ENCODE measurements around the gene WDR38. TPM values are rescaled to one million over a fixed set of nuclear protein-coding genes. Genes with fewer than 3 reads are reported as not detected.
A peak's percentile ranks its signal among the peaks of the same experiment; 100 is the strongest.

WDR38 gene
- total and polyA plus RNA-seq, 2 of the 13 experiments (the other 11 are each of a cell fraction or from before 2014, with no cell fraction given), result not detected

GRCh38 chr9:124869986-124870560 lies 16.8 kb downstream of the WDR38 start:
- H3K36me3 ChIP-seq (replicated peaks in 1 of 2; ENCODE audit: control insufficient read depth in 1 of 2, insufficient read depth in 2 of 2, low read length in 2 of 2), result peaks cover 8 to 34% of the 10 kb centered on the region in 2 experiments
- intact Hi-C loops (cut with micrococcal nuclease; ENCODE audit: unreplicated experiment), result loop anchor here (2.0 to 10.0 kb wide), 2 partner anchors 71 to 275 kb away; partner anchors contain the start of genes GOLGA1 and SCAI
- DNase-seq (ENCODE audit: low spot score) (peak; percentile 49), ATAC-seq (peak; percentile 5; the same call in 1 of the 3 replicates), FAIRE-seq (no peak)
- H3K4me3 ChIP-seq (replicated peaks in 1 of 3; ENCODE audit: insufficient read depth in 1 of 3, low read depth in 2 of 3, low read length in 3 of 3), result peak overlapping the region; percentile 81 to 98 (median 94)
- no peak overlapping the region for H2AFZ ChIP-seq (ENCODE audit: low read length)
- ChIA-PET CTCF (ENCODE audit: low intra/inter-chr PET ratio, low total read pairs) (no interaction called here), POLR2A (interaction anchor here (0.5 to 1.3 kb wide), 3 partner anchors 8 to 91 kb away, joined by 3 to 6 read pairs (median 3); partner anchors contain the start of genes ARPC5L and RPL35)
- H3K4me2 ChIP-seq (ENCODE audit: low read depth, low read length), result peak overlapping the region; percentile 94
- 1% methylated on average over 11 of the region's 12 CpGs for WGBS (ENCODE audit: low lambda C conversion rate)
- H3K79me2 ChIP-seq (ENCODE audit: insufficient read depth, low read length), result peaks cover 62% of the 10 kb centered on the region
- H3K9me3 ChIP-seq (ENCODE audit: low read length), result no peaks in the 10 kb centered on the region
- no peaks in the 10 kb centered on the region; a peak in 1 of 5 replicates for H3K27me3 ChIP-seq (ENCODE audit: control insufficient read depth in 1 of 2, insufficient read depth in 2 of 2, low read length in 2 of 2)
- H3K27ac ChIP-seq (ENCODE audit: extremely low read length, insufficient read depth, low read length), result peak overlapping the region; percentile 90
- peaks cover 39% of the 10 kb centered on the region for H3K4me1 ChIP-seq (ENCODE audit: insufficient read depth, low read length)
- in situ Hi-C loops (cut with HindIII; ENCODE audit: extremely low pct_ligation_motif_present, low pct_unique_long_range_greater_than_20kb), result no loop called here
- BruUV-seq (replicated peaks), result TSS peak; percentile 67
- H4K20me1 ChIP-seq (ENCODE audit: insufficient read depth, low read length), result no peaks in the 10 kb centered on the region; the same call in 1 of the 2 replicates
- peak overlapping the region; percentile 98 for H3K9ac ChIP-seq (ENCODE audit: insufficient read depth, low read depth, low read length)
- TF ChIP-seq CCAR2 (optimal IDR thresholded peaks at IDR 0.05; ENCODE audit: low read depth, low read length) (no peak), ZNF12 (CRISPR knock-in tag; IDR thresholded peaks at IDR 0.05) (0 out of 2 replicates have a peak, but pooled peaks have one; percentile 33), CENPT (CRISPR knock-in tag; IDR thresholded peaks at IDR 0.05; ENCODE audit: low read depth) (0 out of 2 replicates have a peak, but pooled peaks have one; percentile 4), ZNF772 (CRISPR knock-in tag; IDR thresholded peaks at IDR 0.05) (peak; percentile 45; the same call in 1 of the 2 replicates), ZNF878 (CRISPR knock-in tag; IDR thresholded peaks at IDR 0.05) (0 out of 2 replicates have a peak, but pooled peaks have one; percentile 14), TFAP4 (IDR thresholded peaks at IDR 0.05; ENCODE audit: borderline replicate concordance, low read depth) (0 out of 2 replicates have a peak, but pooled peaks have one; percentile 9), ZNF280D (CRISPR knock-in tag; IDR thresholded peaks at IDR 0.05) (0 out of 2 replicates have a peak, but pooled peaks have one; percentile 51), ZSCAN31 (CRISPR knock-in tag; IDR thresholded peaks at IDR 0.05; ENCODE audit: low read depth) (no peak), CEBPG (CRISPR knock-in tag; IDR thresholded peaks at IDR 0.05) (no peak), ZNF281 (CRISPR knock-in tag; IDR thresholded peaks at IDR 0.05; ENCODE audit: borderline replicate concordance) (peak; percentile 98), PAX8 (CRISPR knock-in tag; IDR thresholded peaks at IDR 0.05; ENCODE audit: borderline replicate concordance) (no peak), MYNN (CRISPR knock-in tag; IDR thresholded peaks at IDR 0.05; ENCODE audit: low read depth) (no peak), FOXO1 (CRISPR knock-in tag; IDR thresholded peaks at IDR 0.05) (no peak), MAX (IDR thresholded peaks at IDR 0.05) (0 out of 2 replicates have a peak, but pooled peaks have one; percentile 29)
